Measurements from ENCODE around the gene TLE7.

DNA sequence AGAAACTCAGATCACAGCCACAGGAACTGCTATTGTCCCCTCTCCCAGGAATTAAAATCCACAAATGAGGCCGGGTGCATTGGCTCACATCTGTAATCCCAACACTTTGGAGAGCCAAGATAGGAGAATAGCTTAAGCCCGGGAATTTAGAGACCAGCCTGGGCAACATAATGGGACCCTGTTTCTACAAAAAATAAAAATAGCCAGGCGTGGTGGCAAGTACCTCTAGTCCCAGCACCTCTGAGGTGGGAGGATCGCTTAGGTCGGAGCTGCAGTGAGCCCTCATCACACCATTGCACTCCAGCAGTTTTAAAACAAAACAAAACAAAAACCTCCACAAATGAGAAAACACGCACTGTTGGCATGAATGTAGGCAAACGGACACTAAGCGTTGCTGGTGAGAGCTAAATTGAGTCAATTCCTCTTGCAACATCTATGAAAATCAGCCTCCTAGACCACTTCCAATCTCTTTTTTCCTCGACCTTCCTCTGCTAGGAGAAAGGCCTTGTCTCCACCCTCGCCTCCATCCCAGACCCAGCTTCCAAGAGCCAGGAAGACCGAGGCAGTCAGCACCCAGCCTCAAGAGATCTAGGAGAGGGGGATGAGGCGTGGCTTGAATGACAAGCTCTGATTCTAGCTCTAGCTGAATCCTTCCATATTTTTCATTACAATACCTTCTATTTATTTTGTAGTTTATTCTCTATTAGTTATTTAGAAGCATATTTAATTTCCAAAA is 14.8 kb downstream of the TLE7 start:
- TF ChIP-seq, protein P1, sequence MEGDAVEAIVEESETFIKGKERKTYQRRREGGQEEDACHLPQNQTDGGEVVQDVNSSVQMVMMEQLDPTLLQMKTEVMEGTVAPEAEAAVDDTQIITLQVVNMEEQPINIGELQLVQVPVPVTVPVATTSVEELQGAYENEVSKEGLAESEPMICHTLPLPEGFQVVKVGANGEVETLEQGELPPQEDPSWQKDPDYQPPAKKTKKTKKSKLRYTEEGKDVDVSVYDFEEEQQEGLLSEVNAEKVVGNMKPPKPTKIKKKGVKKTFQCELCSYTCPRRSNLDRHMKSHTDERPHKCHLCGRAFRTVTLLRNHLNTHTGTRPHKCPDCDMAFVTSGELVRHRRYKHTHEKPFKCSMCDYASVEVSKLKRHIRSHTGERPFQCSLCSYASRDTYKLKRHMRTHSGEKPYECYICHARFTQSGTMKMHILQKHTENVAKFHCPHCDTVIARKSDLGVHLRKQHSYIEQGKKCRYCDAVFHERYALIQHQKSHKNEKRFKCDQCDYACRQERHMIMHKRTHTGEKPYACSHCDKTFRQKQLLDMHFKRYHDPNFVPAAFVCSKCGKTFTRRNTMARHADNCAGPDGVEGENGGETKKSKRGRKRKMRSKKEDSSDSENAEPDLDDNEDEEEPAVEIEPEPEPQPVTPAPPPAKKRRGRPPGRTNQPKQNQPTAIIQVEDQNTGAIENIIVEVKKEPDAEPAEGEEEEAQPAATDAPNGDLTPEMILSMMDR (IDR thresholded peaks at IDR 0.05), result no peak
- TF ChIP-seq POLR2AphosphoS5 (IDR thresholded peaks at IDR 0.05) (no peak), POLR2A (IDR thresholded peaks at IDR 0.05; ENCODE audit: low read depth) (no peak), EP300 (IDR thresholded peaks at IDR 0.05) (no peak)

Data from esophagus muscularis mucosa (tissue), 4 donors.